GM23248 (cell line): ENCODE results near the gene LRRC49. TPM values are rescaled to one million over a fixed set of nuclear protein-coding genes. Genes with fewer than 3 reads are reported as not detected.

Source experiments
- DNase-seq: peaks from one replicate; pipeline ENCODE4 v3.0.0-alpha.2; 2015
- H2AFZ ChIP-seq: fragments of 200-600 bp; sonication (generic); 2 replicates; pipeline ENCODE4 v1.6.1; 2016; ENCODE audit warnings: antibody characterized with exemption
- H3F3A ChIP-seq: fragments of 200-600 bp; sonication (generic); 2 replicates; pipeline ENCODE4 v1.6.1; 2016; ENCODE audit warnings: mild to moderate bottlenecking, antibody characterized with exemption, mixed run types; ENCODE audit not compliant: insufficient read depth
- H3K27ac ChIP-seq: fragments of 200-600 bp; sonication (generic); 2 replicates; pipeline ENCODE4 v1.5.1; 2016; ENCODE audit warnings: mild to moderate bottlenecking
- H3K27me3 ChIP-seq: fragments of 200-600 bp; sonication (generic); replicated peaks from 2 replicates; pipeline ENCODE4 v1.6.1; 2016; ENCODE audit warnings: mild to moderate bottlenecking; ENCODE audit not compliant: insufficient read depth
- H3K36me3 ChIP-seq: fragments of 200-600 bp; sonication (generic); 2 replicates; pipeline ENCODE4 v1.6.1; 2016; ENCODE audit warnings: low read depth, mild to moderate bottlenecking
- H3K4me1 ChIP-seq: fragments of 200-600 bp; sonication (generic); 2 replicates; pipeline ENCODE4 v1.6.1; 2016; ENCODE audit warnings: mild to moderate bottlenecking; ENCODE audit not compliant: insufficient read depth
- H3K4me2 ChIP-seq: fragments of 200-600 bp; sonication (generic); one replicate; pipeline ENCODE4 v1.6.1; 2016; ENCODE audit warnings: mild to moderate bottlenecking; ENCODE audit not compliant: unreplicated experiment
- H3K4me3 ChIP-seq: fragments of 200-600 bp; sonication (generic); 2 replicates; pipeline ENCODE4 v1.5.1; 2016; ENCODE audit warnings: mild to moderate bottlenecking
- H3K79me2 ChIP-seq: fragments of 200-600 bp; sonication (generic); 2 replicates; pipeline ENCODE4 v1.6.1; 2016; ENCODE audit warnings: mild to moderate bottlenecking; ENCODE audit not compliant: insufficient read depth
- H3K9ac ChIP-seq: fragments of 200-600 bp; sonication (generic); 2 replicates; pipeline ENCODE4 v1.6.1; 2016; ENCODE audit warnings: mild to moderate bottlenecking
- H3K9me2 ChIP-seq: fragments of 200-600 bp; sonication (generic); 2 replicates; pipeline ENCODE4 v1.6.1; 2016; ENCODE audit warnings: mixed run types, mild to moderate bottlenecking, moderate library complexity; ENCODE audit not compliant: insufficient read depth
- H3K9me3 ChIP-seq: fragments of 200-600 bp; sonication (generic); one replicate; pipeline ENCODE4 v1.6.1; 2017; ENCODE audit warnings: low read depth
- H4K20me1 ChIP-seq: fragments of 200-600 bp; sonication (generic); 2 replicates; pipeline ENCODE4 v1.6.0; 2016; ENCODE audit not compliant: insufficient read depth
- EZH2 ChIP-seq: fragments of 200-600 bp; sonication (generic); IDR thresholded peaks from 2 replicates; pipeline ENCODE4 v1.6.1; 2018; ENCODE audit warnings: antibody characterized with exemption, mild to moderate bottlenecking; ENCODE audit not compliant: insufficient read depth, poor library complexity, severe bottlenecking
- EZH2phosphoT487 ChIP-seq: fragments of 200-600 bp; sonication (generic); IDR thresholded peaks from 2 replicates; pipeline ENCODE4 v1.6.1; 2018; ENCODE audit warnings: antibody characterized with exemption, moderate library complexity, mild to moderate bottlenecking, low read depth; ENCODE audit not compliant: insufficient read depth
- WGBS, 2 experiments: methylation state at CpG; one replicate each; pipeline ENCODE4 v1.1.6; 2015 to 2017; ENCODE audit warnings: low lambda C conversion rate in 2 of 2, low coverage in 1 of 2; ENCODE audit errors: missing lambda C conversion rate in 2 of 2; 5-methylcytosine and 5-hydroxymethylcytosine counted together
- in situ Hi-C: fragments of 300-500 bp; cut with MboI; formaldehyde crosslinking; loops from 2 replicates; pipeline ENCODE4 v1.15.0; 2020
- polyA plus RNA-seq: library from polyadenylated mRNA; unstranded; fragments of >200 nt; fragmentation: Nextera tagmentation; extraction: Ambion mirVana; gene quantifications from 2 replicates; pipeline ENCODE4 v1.2.1, GENCODE V29; 2016
- total RNA-seq: library from RNA; depleted of rRNA; stranded (reverse); fragments of >200 nt; shearing (Covaris generic); gene quantifications from 2 replicates; pipeline ENCODE4 v1.2.3, GENCODE V29; 2014

The LRRC49 gene
- total and polyA plus RNA-seq, 2 experiments from 2014 or later, result 7.6 to 10.3 TPM

DNA sequence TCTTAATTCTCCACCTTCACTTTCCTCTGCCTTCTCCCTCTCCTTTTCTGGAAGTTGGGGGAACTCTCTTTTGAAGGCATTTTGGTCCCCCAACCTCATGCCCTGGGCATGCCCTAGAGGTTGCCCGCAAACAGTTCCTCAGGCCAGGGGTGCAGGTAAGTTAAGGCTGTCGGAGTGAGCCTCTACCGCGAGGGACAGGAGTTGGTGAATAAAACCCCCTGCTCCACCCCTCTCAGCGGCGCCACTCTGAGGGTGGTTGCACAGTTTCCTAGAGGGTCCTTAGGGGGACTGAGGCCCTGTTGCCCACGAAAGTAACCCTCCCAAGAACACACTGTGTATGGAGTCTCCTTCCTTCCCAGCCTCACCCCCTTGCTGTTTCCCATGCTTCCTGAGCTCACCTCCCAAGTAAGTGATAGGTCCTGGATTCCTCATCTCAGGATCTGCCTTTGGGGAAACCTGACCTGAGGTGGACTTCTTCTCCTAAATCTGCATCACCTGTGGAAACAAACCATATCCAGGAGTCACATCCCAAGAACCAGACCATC lies 199.5 kb downstream of the LRRC49 start:
- Histone ChIP-seq H3K4me1 (peaks cover 28% of the 10 kb centered on the region), H2AFZ (no peak overlapping the region), H3K9me3 (no peaks in the 10 kb centered on the region), H3K4me3 (no peak overlapping the region), H3K9ac (no peak overlapping the region), H3K27me3 (no peaks in the 10 kb centered on the region), H3K27ac (no peak overlapping the region), H3K79me2 (no peaks in the 10 kb centered on the region), H3F3A (peaks cover 17% of the 10 kb centered on the region; the same call in 1 of the 2 replicates), H4K20me1 (no peaks in the 10 kb centered on the region), H3K36me3 (no peaks in the 10 kb centered on the region), H3K4me2 (no peak overlapping the region), H3K9me2 (no peaks in the 10 kb centered on the region)
- in situ Hi-C loops, result no loop called here
- 88 to 90% methylated on average over 7 of the region's 7 CpGs for WGBS, 2 experiments
- TF ChIP-seq EZH2, result no peak
- no peak for TF ChIP-seq EZH2phosphoT487
- no peak for DNase-seq

DNA sequence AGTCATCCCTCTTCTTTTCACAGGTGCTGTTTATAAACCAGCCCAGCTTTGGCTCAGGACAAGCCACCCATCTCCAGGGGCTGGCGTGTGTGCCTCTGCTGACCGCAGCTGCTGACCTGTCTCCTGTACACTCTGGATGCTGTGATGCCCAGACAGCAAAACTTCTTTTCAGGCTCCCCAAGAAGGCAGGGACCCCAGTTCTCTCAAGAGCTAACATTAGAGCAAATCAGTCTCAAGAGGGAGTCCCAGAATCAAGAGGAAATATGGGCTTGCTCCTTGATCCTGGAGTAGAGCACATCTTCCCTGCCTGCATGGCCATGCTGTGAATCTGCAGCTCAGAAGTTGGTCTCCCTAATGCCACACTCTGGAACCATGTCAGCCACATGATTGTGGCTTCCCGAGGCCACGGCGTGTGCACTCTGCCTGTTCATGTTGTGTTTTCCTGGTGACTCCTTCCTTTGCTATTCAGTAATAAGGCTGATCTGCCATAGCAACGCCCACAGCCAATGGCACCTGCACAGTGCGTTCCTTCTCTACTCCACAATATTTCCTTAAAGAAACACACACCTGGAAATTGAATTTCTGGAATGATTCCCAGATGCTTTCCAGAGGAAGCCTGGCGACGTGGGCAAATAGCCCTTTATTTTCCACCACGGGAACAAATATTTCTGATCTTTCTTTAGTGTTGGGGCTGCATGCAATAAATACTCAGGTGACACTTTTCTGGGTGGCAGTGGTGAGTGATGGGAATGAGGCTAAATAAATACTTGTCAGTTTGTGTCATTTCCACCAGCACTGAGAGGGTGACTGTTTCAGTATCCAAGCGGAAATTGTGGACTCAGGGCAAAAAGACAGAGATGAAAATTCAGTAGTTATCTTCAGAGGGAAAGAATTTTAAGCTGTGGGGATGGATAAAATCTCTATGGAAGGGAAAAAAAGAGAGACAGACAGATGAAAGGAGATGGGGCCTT lies 200.7 kb downstream of the LRRC49 start:
- DNase-seq, result peak; percentile 85
- Histone ChIP-seq H3K4me1 (peaks cover 31% of the 10 kb centered on the region), H3K79me2 (no peaks in the 10 kb centered on the region), H3F3A (peaks cover 19% of the 10 kb centered on the region; the same call in 1 of the 2 replicates), H3K4me2 (peak overlapping the region; percentile 28), H3K9me3 (no peaks in the 10 kb centered on the region), H4K20me1 (no peaks in the 10 kb centered on the region), H2AFZ (no peak overlapping the region), H3K36me3 (no peaks in the 10 kb centered on the region), H3K27me3 (no peaks in the 10 kb centered on the region), H3K27ac (0 out of 2 replicates have a peak overlapping the region, but pooled peaks have one; percentile 13), H3K4me3 (no peak overlapping the region), H3K9me2 (no peaks in the 10 kb centered on the region), H3K9ac (no peak overlapping the region)
- TF ChIP-seq EZH2 (no peak), EZH2phosphoT487 (no peak)
- WGBS, 2 experiments, result 44 to 46% methylated on average over 11 of the region's 11 CpGs
- in situ Hi-C loops, result no loop called here

- Histone ChIP-seq H2AFZ (no peak overlapping the region), H3K79me2 (no peaks in the 10 kb centered on the region), H3K4me3 (no peak overlapping the region), H3F3A (peaks cover 19% of the 10 kb centered on the region; the same call in 1 of the 2 replicates), H3K9ac (no peak overlapping the region), H3K4me2 (no peak overlapping the region), H3K27me3 (no peaks in the 10 kb centered on the region), H3K9me2 (no peaks in the 10 kb centered on the region), H4K20me1 (no peaks in the 10 kb centered on the region), H3K27ac (no peak overlapping the region), H3K4me1 (peaks cover 31% of the 10 kb centered on the region), H3K36me3 (no peaks in the 10 kb centered on the region), H3K9me3 (no peaks in the 10 kb centered on the region)
- WGBS, 2 experiments, result 63 to 75% methylated on average over 2 of the region's 2 CpGs
- DNase-seq, result no peak
- no peak for TF ChIP-seq EZH2phosphoT487
- in situ Hi-C loops, result no loop called here
Measured at GRCh38 chr15:71094137-71094536, 201.5 kb downstream of the LRRC49 start.

- Histone ChIP-seq H3F3A (peaks cover 19% of the 10 kb centered on the region; the same call in 1 of the 2 replicates), H3K4me3 (no peak overlapping the region), H4K20me1 (no peaks in the 10 kb centered on the region), H3K27ac (peak overlapping the region; percentile 41), H3K27me3 (no peaks in the 10 kb centered on the region), H3K79me2 (no peaks in the 10 kb centered on the region), H3K9ac (peak overlapping the region; percentile 58), H2AFZ (peak overlapping the region; percentile 63), H3K4me1 (peaks cover 30% of the 10 kb centered on the region), H3K9me3 (no peaks in the 10 kb centered on the region), H3K4me2 (peak overlapping the region; percentile 5), H3K9me2 (no peaks in the 10 kb centered on the region), H3K36me3 (no peaks in the 10 kb centered on the region)
- 54 to 57% methylated on average over 3 of the region's 3 CpGs for WGBS, 2 experiments
- no peak for TF ChIP-seq EZH2
- TF ChIP-seq EZH2phosphoT487, result no peak
- in situ Hi-C loops, result no loop called here
- DNase-seq, result peak; percentile 60
Measured at GRCh38 chr15:71096676-71097075, 204.1 kb downstream of the LRRC49 start.
